M059J (cell line): ENCODE measurements around the gene PKP4. TPM values are rescaled to one million over a fixed set of nuclear protein-coding genes. Genes with fewer than 3 reads are reported as not detected.

Source experiments
- DNase-seq: peaks from one replicate; pipeline ENCODE4 v3.0.0-alpha.2; 2012; ENCODE audit warnings: low read depth
- total RNA-seq: library from RNA; depleted of rRNA; stranded (reverse); fragments of >200 nt; shearing (Covaris generic); gene quantifications from 2 replicates; pipeline ENCODE4 v1.2.3, GENCODE V29; 2014

Gene PKP4
- total RNA-seq, 1 experiment from 2014 or later: 19.2 TPM

GRCh38 chr2:158496986-158497385 is 40.2 kb downstream of the PKP4 start:
- DNase-seq: no peak

- peak; percentile 12 for DNase-seq
These were observed 40.7 kb downstream of the PKP4 start for GRCh38 chr2:158497486-158497885.

- DNase-seq: no peak
These were observed 41.4 kb downstream of the PKP4 start for GRCh38 chr2:158498043-158498748.

GRCh38 chr2:158498749-158499136 is 42.0 kb downstream of the PKP4 start:
- DNase-seq: no peak

- DNase-seq: peak; percentile 13
These were observed 42.6 kb downstream of the PKP4 start for GRCh38 chr2:158499383-158499782.

- no peak for DNase-seq
These were observed 43.6 kb downstream of the PKP4 start for GRCh38 chr2:158500333-158500732.

- peak; percentile 12 for DNase-seq
These were observed 44.5 kb downstream of the PKP4 start for GRCh38 chr2:158501301-158501700.

- peak; percentile 47 for DNase-seq
These were observed 46.2 kb downstream of the PKP4 start for GRCh38 chr2:158502974-158503373.

- no peak for DNase-seq
These were observed 47.3 kb downstream of the PKP4 start for GRCh38 chr2:158504088-158504487.

GRCh38 chr2:158505448-158505934 is 48.7 kb downstream of the PKP4 start:
- no peak for DNase-seq

GRCh38 chr2:158507141-158507540 is 50.4 kb downstream of the PKP4 start:
- no peak for DNase-seq

- no peak for DNase-seq
These were observed 50.9 kb downstream of the PKP4 start for GRCh38 chr2:158507679-158508078.

- peak; percentile 49 for DNase-seq
These were observed 53.4 kb downstream of the PKP4 start for GRCh38 chr2:158509928-158510797.

GRCh38 chr2:158510887-158511286 is 54.1 kb downstream of the PKP4 start:
- no peak for DNase-seq

GRCh38 chr2:158511706-158512105 is 55.0 kb downstream of the PKP4 start:
- no peak for DNase-seq

GRCh38 chr2:158512323-158512722 is 55.6 kb downstream of the PKP4 start:
- DNase-seq: no peak

- no peak for DNase-seq
These were observed 57.1 kb downstream of the PKP4 start for GRCh38 chr2:158513841-158514240.

GRCh38 chr2:158518084-158518483 is 61.3 kb downstream of the PKP4 start:
- DNase-seq: no peak

- no peak for DNase-seq
These were observed 62.7 kb downstream of the PKP4 start for GRCh38 chr2:158519481-158519880.

- peak; percentile 24 for DNase-seq
These were observed 72.9 kb downstream of the PKP4 start for GRCh38 chr2:158529379-158530259.

- DNase-seq: no peak
These were observed 74.1 kb downstream of the PKP4 start for GRCh38 chr2:158530829-158531228.

- DNase-seq: no peak
These were observed 76.3 kb downstream of the PKP4 start for GRCh38 chr2:158533009-158533408.
